Measurements from ENCODE around the gene SHOC1.
"Not testable (repeated sequence)": the region's sequence is repeated elsewhere in the genome, so short reads cannot be mapped to it uniquely, and the experiment has no call there.

Gene SHOC1

GRCh38 chr9:111805262-111805661, 10.5 kb upstream of the SHOC1 start:
- DNase-seq (ENCODE audit: low spot score), result no peak

DNA sequence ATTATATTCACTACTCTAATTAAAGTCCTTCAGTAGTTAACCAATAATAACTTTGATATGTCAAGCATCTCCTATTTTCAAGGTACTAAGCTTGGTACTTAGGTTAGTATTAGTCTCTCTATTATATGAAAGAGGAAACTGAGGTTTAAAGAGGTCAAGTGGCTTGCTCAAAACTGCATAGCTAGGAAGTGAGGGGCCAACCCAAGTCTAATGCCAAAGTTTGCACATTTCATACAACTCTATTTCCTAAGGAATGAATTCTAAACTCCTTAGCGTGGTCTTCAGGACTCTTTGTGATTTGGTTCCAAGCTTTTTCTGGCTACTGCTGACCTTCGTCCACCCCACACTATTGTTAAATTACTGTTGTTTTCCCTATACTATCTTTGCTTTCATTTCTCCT, 9.9 kb upstream of the SHOC1 start:
- DNase-seq (ENCODE audit: low spot score), result no peak

- DNase-seq (ENCODE audit: low spot score), result no peak
These were observed 9.2 kb upstream of the SHOC1 start for GRCh38 chr9:111803924-111804323.

DNA sequence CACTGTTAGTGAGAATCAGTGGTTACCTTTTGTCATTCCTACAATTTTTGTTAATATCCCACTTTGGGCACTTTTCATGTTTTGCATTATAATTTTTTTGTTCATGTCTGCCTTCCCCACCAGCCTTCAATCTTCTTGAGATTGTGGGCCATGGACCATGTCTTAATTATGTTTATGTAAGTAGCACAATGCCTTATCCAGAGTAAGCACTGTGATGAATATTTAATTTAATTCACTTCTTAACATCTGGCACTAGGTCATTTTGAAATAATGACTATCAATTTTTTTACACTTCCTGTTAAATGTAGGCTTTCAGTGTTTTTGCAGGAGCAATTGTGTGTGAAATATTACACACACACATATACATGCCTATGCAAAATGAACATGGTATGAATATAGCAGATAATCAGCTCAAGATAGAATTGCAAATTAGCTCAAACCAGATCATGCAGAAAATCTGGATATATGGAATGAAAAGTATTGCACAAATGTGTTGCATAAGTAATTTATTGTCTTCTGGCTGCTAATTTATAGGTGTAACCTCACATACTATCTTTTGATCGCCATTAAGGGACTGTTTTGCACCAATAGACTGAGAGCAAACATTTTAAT, 5.3 kb upstream of the SHOC1 start:
- DNase-seq (ENCODE audit: low spot score), result no peak

GRCh38 chr9:111799506-111799905, 4.8 kb upstream of the SHOC1 start:
- DNase-seq (ENCODE audit: low spot score), result no peak

DNA sequence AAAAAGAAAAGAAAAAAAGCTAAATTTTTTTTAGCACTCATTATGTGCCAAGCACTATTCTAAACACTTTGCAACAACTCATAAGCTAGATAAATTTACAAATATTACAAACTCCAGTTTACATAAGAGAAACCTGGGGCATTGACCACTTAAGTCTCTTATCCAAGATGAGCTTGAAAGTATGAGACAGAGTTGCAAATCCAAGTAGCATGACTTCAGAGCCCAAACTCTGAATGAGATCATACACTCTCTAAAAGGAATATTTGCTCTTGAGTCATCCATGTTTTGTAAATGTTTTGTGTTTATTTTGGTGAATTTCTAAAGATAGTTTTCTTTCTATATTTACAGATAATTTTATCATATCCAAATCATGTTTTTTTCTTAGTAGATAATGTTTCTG, 4.0 kb upstream of the SHOC1 start:
- no peak for DNase-seq (ENCODE audit: low spot score)

- DNase-seq (ENCODE audit: low spot score), result no peak
These were observed 761 bp upstream of the SHOC1 start for GRCh38 chr9:111795557-111795839.

DNA sequence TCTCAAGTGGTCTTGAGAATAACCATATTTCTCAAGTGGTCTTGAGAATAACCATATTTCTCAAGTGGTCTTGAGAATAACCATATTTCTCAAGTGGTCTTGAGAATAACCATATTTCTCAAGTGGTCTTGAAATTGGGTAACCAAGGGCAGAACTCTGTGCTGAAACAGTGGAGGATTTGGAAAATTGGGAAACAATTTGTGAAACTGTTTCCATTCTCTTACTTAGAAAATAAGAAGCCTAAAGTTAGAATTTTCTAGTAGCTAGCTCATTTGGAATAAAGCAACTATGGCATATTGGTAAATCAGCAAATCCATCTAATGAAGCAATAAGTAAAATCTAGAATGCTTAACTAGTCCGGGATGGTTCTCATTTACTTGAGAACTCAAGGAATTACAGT, 2.9 kb downstream of the SHOC1 start:
- DNase-seq (ENCODE audit: low spot score), result not testable (repeated sequence)

DNA sequence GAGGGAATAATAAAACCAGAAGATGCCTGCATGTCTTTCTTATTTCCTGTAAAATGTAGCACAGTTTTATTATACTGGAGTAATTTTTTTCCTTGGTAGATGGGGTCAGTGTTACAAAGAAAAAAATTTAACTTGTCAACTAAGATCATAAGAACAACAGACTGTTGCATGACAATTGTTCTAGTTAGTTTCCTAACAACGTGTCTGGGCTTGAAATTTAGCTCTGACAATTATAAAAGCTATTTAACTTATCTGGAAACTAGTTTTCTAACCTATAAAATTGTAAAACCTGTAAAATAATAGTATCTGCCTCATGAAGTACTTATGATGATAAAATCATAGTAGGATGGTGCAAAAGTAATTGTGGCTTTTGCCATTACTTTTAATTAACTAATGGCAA, 4.9 kb downstream of the SHOC1 start:
- DNase-seq (ENCODE audit: low spot score), result no peak

- DNase-seq (ENCODE audit: low spot score), result no peak
These were observed 10.9 kb downstream of the SHOC1 start for GRCh38 chr9:111783857-111784256.

GRCh38 chr9:111783424-111783823, 11.3 kb downstream of the SHOC1 start:
- DNase-seq (ENCODE audit: low spot score), result no peak

DNA sequence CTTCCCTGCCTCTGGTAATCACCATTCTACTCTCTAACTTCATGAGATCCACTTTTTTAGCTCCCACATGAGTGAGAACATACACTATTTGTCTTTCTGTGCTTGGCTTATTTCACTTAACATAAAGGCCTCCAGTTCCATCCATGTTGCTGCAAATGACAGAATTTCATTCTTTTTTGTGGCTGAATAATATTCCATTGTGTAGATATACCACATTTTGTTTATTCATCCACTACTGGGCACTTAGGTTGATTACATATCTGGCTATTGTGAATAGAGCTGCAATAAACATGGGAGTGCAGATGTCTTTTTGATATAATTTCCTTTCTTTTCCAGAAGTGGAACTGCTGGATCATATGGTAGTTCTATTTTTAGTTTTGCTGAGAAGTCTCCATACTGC, 28.7 kb downstream of the SHOC1 start:
- no peak for DNase-seq (ENCODE audit: low spot score)

- DNase-seq (ENCODE audit: low spot score), result no peak
These were observed 32.2 kb downstream of the SHOC1 start for GRCh38 chr9:111762556-111762955.

GRCh38 chr9:111759762-111760639, 34.7 kb downstream of the SHOC1 start:
- DNase-seq (ENCODE audit: low spot score), result peak; percentile 83

DNA sequence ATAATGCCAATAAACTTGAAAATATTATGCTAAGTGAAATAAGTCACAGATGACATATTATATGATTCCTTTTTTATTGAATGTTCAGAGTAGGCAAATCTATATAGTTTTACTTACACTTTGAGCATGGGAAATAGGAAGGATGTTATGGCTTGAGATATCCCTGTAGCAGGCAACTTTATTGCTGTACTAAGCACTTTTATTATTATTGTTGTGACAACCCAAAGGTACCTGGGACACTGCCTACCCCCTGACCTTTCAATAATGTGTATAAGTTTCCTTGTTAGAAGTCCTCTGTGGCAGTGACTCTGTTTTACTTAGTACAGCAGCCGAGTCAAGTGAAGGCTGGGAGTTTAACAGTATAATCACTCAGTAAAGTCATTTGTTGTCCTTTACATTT, 39.9 kb downstream of the SHOC1 start:
- DNase-seq (ENCODE audit: low spot score), result no peak

GRCh38 chr9:111752455-111752854, 42.3 kb downstream of the SHOC1 start:
- no peak for DNase-seq (ENCODE audit: low spot score)

Data from NAMALWA (cell line).